Breast epithelium (tissue), 4 donors: ENCODE data around the gene ITPRIP. TPM values are rescaled to one million over a fixed set of nuclear protein-coding genes. Genes with fewer than 3 reads are reported as not detected.
A peak's percentile ranks its signal among the peaks of the same experiment; 100 is the strongest.

Experiments used
- DNase-seq, 2 donors: peaks; one replicate each; pipeline ENCODE4 v3.0.0-alpha.2; 2019; ENCODE audit warnings: low spot score in 2 of 2
- H3K27ac ChIP-seq, 2 donors: fragments of 200-600 bp; sonication (generic) in 1 of 2; one replicate each; pipeline ENCODE4 v1.5.1; 2016 to 2019; ENCODE audit warnings: mild to moderate bottlenecking in 1 of 2
- H3K27me3 ChIP-seq, 2 donors: fragments of 200-600 bp; sonication (generic) in 1 of 2; one replicate each; pipeline versions ENCODE4 v1.5.1 to v1.6.0; 2017 to 2019; ENCODE audit warnings: control low read depth in 1 of 2, mild to moderate bottlenecking in 1 of 2
- H3K36me3 ChIP-seq: fragments of 200-600 bp; one replicate; pipeline ENCODE4 v1.5.1; 2019
- H3K4me1 ChIP-seq, 2 donors: fragments of 200-600 bp; sonication (generic); one replicate each; pipeline ENCODE4 v1.5.1; 2016 to 2019; ENCODE audit warnings: control low read depth in 1 of 2
- H3K4me3 ChIP-seq, 3 donors: fragments of 200-600 bp; sonication (generic); 1 replicate in 2 of 3; 2 replicates in 1 of 3; pipeline ENCODE4 v1.5.1; 2016 to 2019; ENCODE audit warnings: mild to moderate bottlenecking in 3 of 3, moderate library complexity in 2 of 3
- H3K9me3 ChIP-seq, 2 donors: fragments of 200-600 bp; sonication (generic) in 1 of 2; one replicate each; pipeline ENCODE4 v1.5.1; 2016 to 2019; ENCODE audit warnings: control low read depth in 1 of 2
- CTCF ChIP-seq, 3 donors: fragments of 450-650 bp; IDR thresholded peaks; one replicate each; pipeline ENCODE4 v1.5.1; 2016 to 2017; ENCODE audit warnings: antibody characterized with exemption in 3 of 3, mild to moderate bottlenecking in 3 of 3, moderate library complexity in 3 of 3
- POLR2A ChIP-seq: fragments of 450-650 bp; IDR thresholded peaks from one replicate; pipeline ENCODE4 v1.6.1; 2016; ENCODE audit warnings: antibody characterized with exemption, mild to moderate bottlenecking, moderate library complexity
- POLR2AphosphoS5 ChIP-seq, 3 donors: sonication (generic); formaldehyde crosslinking; IDR thresholded peaks; one replicate each; pipeline ENCODE4 v1.6.1; 2017; ENCODE audit warnings: antibody characterized with exemption in 3 of 3
- intact Hi-C: fragments of 100-400 bp; cut with DNase I; formaldehyde crosslinking; loops from one replicate; pipeline ENCODE4 v1.15.1; 2023; ENCODE audit warnings: low total_unique reads
- total RNA-seq, 3 donors: library from RNA; depleted of rRNA; stranded (reverse); fragments of >200 nt; gene quantifications; one replicate each; pipeline ENCODE4 v1.1.0, GENCODE V29; 2016

The ITPRIP gene
- total RNA-seq, 3 donors from 2014 or later: 12.0 to 35.4 (median 20.9) TPM

DNA sequence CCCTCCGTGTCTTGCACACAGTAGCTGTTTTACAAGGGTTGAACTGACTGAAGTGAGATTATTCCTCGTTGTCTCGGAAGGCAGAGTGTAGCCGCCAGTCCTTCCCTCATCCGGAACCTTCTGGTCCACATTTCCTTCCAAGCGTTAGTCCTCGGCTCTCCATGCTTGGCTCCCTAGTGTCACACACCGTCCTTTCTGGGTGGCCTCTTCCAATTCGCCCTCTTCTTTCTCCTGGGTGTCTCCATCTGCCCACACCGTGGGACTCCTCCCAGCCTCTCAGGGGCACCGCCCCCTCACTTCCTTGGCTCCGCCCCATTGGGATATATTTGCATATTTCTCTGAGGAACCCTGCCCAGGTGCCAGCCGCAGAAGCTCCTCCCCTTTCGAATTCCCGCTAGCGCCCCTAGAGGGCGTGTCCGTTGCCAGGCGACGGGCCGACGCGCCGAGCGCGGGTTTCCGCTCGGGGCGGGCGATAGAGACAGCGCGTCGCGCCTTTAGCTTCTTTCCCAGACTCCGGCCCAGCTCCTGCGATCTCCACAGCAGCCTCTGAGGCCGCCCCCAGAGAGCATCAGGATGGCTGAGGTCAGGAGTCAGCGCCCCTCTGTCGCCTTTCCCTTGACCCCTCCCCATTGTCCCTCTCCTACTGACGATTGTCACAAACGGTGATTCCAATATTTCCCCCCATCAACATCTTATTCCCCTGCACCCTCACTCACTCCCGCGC, 15.2 kb upstream of the ITPRIP start, which contains the start of gene CFAP58:
CFAP58 (plus strand) TSS at position 509 of the 724 bp plus-strand sequence; CDS start at position 574, 65 bp downstream.
- TF ChIP-seq POLR2AphosphoS5 (IDR thresholded peaks at IDR 0.05): peak in 1 of 3 donors; percentile 45
- TF ChIP-seq CTCF (IDR thresholded peaks at IDR 0.05): peak; percentile 34 to 48 (median 46)
- TF ChIP-seq POLR2A: no peak
- no peaks in the 10 kb centered on the region for H3K36me3 ChIP-seq
- intact Hi-C loops: no loop called here
- H3K4me1 ChIP-seq: no peaks in the 10 kb centered on the region
- no peaks in the 10 kb centered on the region for H3K27me3 ChIP-seq
- peak; percentile 87 to 94 for DNase-seq
- H3K4me3 ChIP-seq: peak within 1 kb of the TSS; percentile 23 to 63 (median 48)
- no peaks in the 10 kb centered on the region for H3K9me3 ChIP-seq
- H3K27ac ChIP-seq: peak within 1 kb of the TSS in 1 of 2 donors; percentile 21

GRCh38 chr10:104351919-104352318, 13.7 kb upstream of the ITPRIP start:
- no peak for DNase-seq
- intact Hi-C loops: no loop called here
- Histone ChIP-seq H3K9me3 (no peaks in the 10 kb centered on the region), H3K4me1 (no peaks in the 10 kb centered on the region), H3K36me3 (no peaks in the 10 kb centered on the region), H3K27me3 (no peaks in the 10 kb centered on the region), H3K4me3 (no peak overlapping the region), H3K27ac (no peak overlapping the region)
- TF ChIP-seq POLR2A (no peak), CTCF (IDR thresholded peaks at IDR 0.05) (no peak), POLR2AphosphoS5 (IDR thresholded peaks at IDR 0.05) (no peak)

DNA sequence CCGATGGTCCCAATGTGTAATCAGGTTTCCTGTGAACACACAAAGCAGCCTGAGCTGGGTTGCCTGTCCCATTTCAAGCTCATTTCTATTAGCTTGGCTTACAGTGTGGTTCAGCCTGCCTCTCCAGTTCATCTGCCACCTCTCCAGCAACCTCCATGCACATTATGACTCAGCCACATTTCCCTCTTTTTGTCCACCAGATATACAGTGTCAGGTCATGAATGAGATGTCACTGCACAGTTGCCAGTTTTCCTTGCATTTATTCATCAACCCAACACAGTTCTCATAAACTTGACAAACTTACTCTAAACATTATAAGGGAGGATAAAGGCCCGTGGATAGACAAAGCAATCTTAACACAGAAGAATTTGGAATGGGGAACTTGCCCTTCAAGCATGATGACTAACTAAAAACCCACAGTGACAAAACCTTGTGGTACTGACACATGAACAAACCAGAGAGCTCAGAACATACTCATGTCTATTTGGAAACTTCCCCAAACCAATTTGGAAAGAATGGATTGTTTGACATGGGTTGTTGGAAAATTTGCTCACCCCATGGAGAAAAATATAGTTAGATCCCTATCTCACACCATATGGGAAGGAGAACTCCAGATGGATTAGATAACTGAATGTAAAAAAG, 12.9 kb upstream of the ITPRIP start:
- intact Hi-C loops: no loop called here
- no peak overlapping the region for H3K27ac ChIP-seq
- H3K27me3 ChIP-seq: no peaks in the 10 kb centered on the region
- no peaks in the 10 kb centered on the region for H3K9me3 ChIP-seq
- no peak for DNase-seq
- no peak overlapping the region for H3K4me3 ChIP-seq
- TF ChIP-seq CTCF (IDR thresholded peaks at IDR 0.05) (no peak), POLR2AphosphoS5 (IDR thresholded peaks at IDR 0.05) (no peak), POLR2A (no peak)
- no peaks in the 10 kb centered on the region for H3K4me1 ChIP-seq
- no peaks in the 10 kb centered on the region for H3K36me3 ChIP-seq

GRCh38 chr10:104350127-104350635, 11.9 kb upstream of the ITPRIP start:
- H3K36me3 ChIP-seq: no peaks in the 10 kb centered on the region
- H3K27ac ChIP-seq: peak overlapping the region; percentile 77 to 78
- H3K4me1 ChIP-seq: no peaks in the 10 kb centered on the region
- H3K27me3 ChIP-seq: no peaks in the 10 kb centered on the region
- no peak for DNase-seq
- TF ChIP-seq CTCF (IDR thresholded peaks at IDR 0.05): peak; percentile 59 to 83 (median 65)
- no peak for TF ChIP-seq POLR2A
- intact Hi-C loops: no loop called here
- peak overlapping the region in 2 of 3 donors; percentile 6 to 51 for H3K4me3 ChIP-seq
- H3K9me3 ChIP-seq: no peaks in the 10 kb centered on the region

GRCh38 chr10:104349623-104350126, 11.4 kb upstream of the ITPRIP start:
- no peak for DNase-seq
- H3K9me3 ChIP-seq: no peaks in the 10 kb centered on the region

More at GRCh38 chr10:104349623-104350126, 11.4 kb upstream of the ITPRIP start:
- Histone ChIP-seq H3K36me3 (no peaks in the 10 kb centered on the region), H3K4me3 (peak overlapping the region in 2 of 3 donors; percentile 6 to 51), H3K4me1 (no peaks in the 10 kb centered on the region), H3K27ac (peak overlapping the region; percentile 77 to 78), H3K27me3 (no peaks in the 10 kb centered on the region)
- intact Hi-C loops: loop anchor here (5.0 kb wide), 2 partner anchors 42 to 57 kb away; no protein-coding TSS in a partner anchor
- TF ChIP-seq POLR2AphosphoS5 (IDR thresholded peaks at IDR 0.05) (peak in 2 of 3 donors; percentile 20 to 42), CTCF (IDR thresholded peaks at IDR 0.05) (no peak)
